Heart right ventricle (tissue), 16 donors: ENCODE data around the gene ARPC4. TPM values are rescaled to one million over a fixed set of nuclear protein-coding genes. Genes with fewer than 3 reads are reported as not detected.

Source experiments
- ATAC-seq, 8 donors: fragments of 200-7000 bp; cut with Tn5 transposase; one replicate each; pipeline ENCODE4 v1.9.1; 2020; ENCODE audit warnings: mild to moderate bottlenecking in 8 of 8, moderate library complexity in 8 of 8, moderate number of reproducible peaks in 1 of 8
- DNase-seq, 2 donors: peaks; one replicate each; pipeline ENCODE4 v3.0.0-alpha.2; 2020
- H3K27ac ChIP-seq, 10 donors: fragments of 200-600 bp; sonication (generic) in 2 of 10; one replicate each; pipeline versions ENCODE4 v1.5.0 to v1.8.0; 2020 to 2022; ENCODE audit warnings: mild to moderate bottlenecking in 3 of 10
- H3K27me3 ChIP-seq, 7 donors: fragments of 200-600 bp; one replicate each; pipeline ENCODE4 v1.8.0; 2021 to 2022; ENCODE audit warnings: mild to moderate bottlenecking in 2 of 7
- H3K36me3 ChIP-seq, 9 donors: fragments of 200-600 bp; sonication (generic) in 1 of 9; one replicate each; pipeline versions ENCODE4 v1.5.0 to v1.8.0; 2020 to 2022; ENCODE audit warnings: mild to moderate bottlenecking in 2 of 9
- H3K4me1 ChIP-seq, 9 donors: fragments of 200-600 bp; sonication (generic) in 1 of 9; one replicate each; pipeline versions ENCODE4 v1.5.0 to v1.8.0; 2020 to 2022; ENCODE audit warnings: mild to moderate bottlenecking in 4 of 9
- H3K4me3 ChIP-seq, 10 donors: fragments of 200-600 bp; sonication (generic) in 2 of 10; one replicate each; pipeline versions ENCODE4 v1.5.0 to v1.8.0; 2020 to 2022; ENCODE audit warnings: mild to moderate bottlenecking in 7 of 10, moderate library complexity in 2 of 10
- H3K9me3 ChIP-seq, 11 donors: fragments of 200-600 bp in 10 of 11; sonication (generic) in 2 of 11; one replicate each; pipeline versions ENCODE4 v1.5.0 to v1.8.0; 2013 to 2022; ENCODE audit warnings: mild to moderate bottlenecking in 2 of 11, control low read depth in 1 of 11, moderate library complexity in 1 of 11
- CTCF ChIP-seq, 9 donors: fragments of 200-600 bp; sonication (generic) in 2 of 9; IDR thresholded peaks; one replicate each; pipeline versions ENCODE4 v1.5.0 to v1.8.0; 2021 to 2022; ENCODE audit warnings: antibody characterized with exemption in 9 of 9, mild to moderate bottlenecking in 5 of 9, moderate library complexity in 1 of 9
- WGBS, 2 donors: extraction: QIAGEN DNeasy Blood & Tissue Kit; methylation state at CpG; one replicate each; pipeline ENCODE4 v1.1.7; 2013; ENCODE audit warnings: inconsistent platforms in 1 of 2; 5-methylcytosine and 5-hydroxymethylcytosine counted together
- intact Hi-C, 10 donors: fragments of 100-400 bp; cut with DNase I; formaldehyde crosslinking; loops; one replicate each; pipeline versions ENCODE4 v1.11.1 to v1.14.2; 2022
- polyA plus RNA-seq, 2 donors: library from polyadenylated mRNA; stranded (reverse); fragments of 200-250 nt; gene quantifications; one replicate each; pipeline ENCODE4 v1.2.3, GENCODE V29; 2013
- total RNA-seq, 10 donors: library from RNA; stranded (reverse); fragmentation: NEBNext Ultra II Directional in 3 of 10; extraction: Animal tissue kit (Norgen Biotek cat#: 25700) in 3 of 10; gene quantifications; one replicate each; pipeline versions ENCODE4 v1.2.1 to v1.2.4, GENCODE V29; 2021 to 2023
- donor health status: Arrhythmogenic right ventricular cardiomyopathy.
- donor health status: ischemic (EF 13 %, LVEDD 7.1; RV severe dilation, severe dysfunction).
- donor health status: healthy with polysubstance abuse.
- donor health status: DM: no; HTN: yes; CAD: no.
- donor health status: DM: no; HTN: no; CAD: no.
- donor health status: ischemic (EF 25% LVEDD 6.9; RV normal size, moderate dysfunction).
- donor health status: ischemic (EF 25% LVEDD 5.7; RV mildly dilated, moderate dysfunction).
- donor health status: healthy.
- donor health status: DM: yes; HTN: yes; CAD: no.
- donor health status: Ischemic cardiomyopathy.
- donor health status: ischemic (EF 35%, LVEDD 5.7; RV mildly dilated, moderate dysfunction).
- donor health status: nonischemic (EF 11% LVEDD 7.7; RV severe dilation, severe dysfunction).
- donor health status: DM: yes; HTN: yes; CAD: no.
- donor health status: PGD.
- donor health status: ischemic (EF 29% LVEDD 5.4; RV normal size, mild dysfunction).
- donor health status: nonischemic (EF 23%, LVEDD 6.1; RV moderate dilation, normal function).

ARPC4 gene
- total and polyA plus RNA-seq, 12 donors = 27.9 to 111 (median 55.0) TPM

GRCh38 chr3:9776896-9777693, 15.8 kb upstream of the ARPC4 start:
- DNase-seq = no peak
- H3K4me1 ChIP-seq = peaks cover 0 to 55% (median 0%) of the 10 kb centered on the region in 9 donors
- H3K4me3 ChIP-seq = no peak overlapping the region
- H3K9me3 ChIP-seq = no peaks in the 10 kb centered on the region
- WGBS, 2 donors = 70 to 87% methylated on average over 5 of the region's 5 CpGs
- H3K27ac ChIP-seq = peak overlapping the region in 1 of 10 donors; percentile 90
- no peak for TF ChIP-seq CTCF (IDR thresholded peaks at IDR 0.05)
- peaks cover 0 to 27% (median 16%) of the 10 kb centered on the region in 9 donors for H3K36me3 ChIP-seq
- intact Hi-C loops = no loop called here
- H3K27me3 ChIP-seq = no peaks in the 10 kb centered on the region
- no peak for ATAC-seq

DNA sequence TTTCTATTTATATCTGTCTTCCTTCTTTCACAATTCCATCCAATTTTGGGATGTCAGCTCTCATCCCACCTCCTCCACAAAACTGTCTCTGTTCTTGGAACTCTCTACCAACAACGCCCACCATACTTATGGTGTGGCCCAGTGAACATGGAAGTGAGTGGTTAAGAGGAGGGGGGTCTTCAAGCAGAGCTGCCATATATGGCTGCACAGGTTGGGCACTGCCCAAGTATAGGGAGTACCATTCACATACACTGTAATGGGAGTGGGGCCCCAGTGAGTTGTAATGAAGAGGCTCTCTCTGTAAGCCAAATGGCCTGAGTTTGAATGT, 15.2 kb upstream of the ARPC4 start:
- Histone ChIP-seq H3K27ac (peak overlapping the region in 1 of 10 donors; percentile 90), H3K9me3 (no peaks in the 10 kb centered on the region), H3K4me3 (no peak overlapping the region), H3K4me1 (peaks cover 0 to 59% (median 0%) of the 10 kb centered on the region in 9 donors), H3K27me3 (no peaks in the 10 kb centered on the region), H3K36me3 (peaks cover 0 to 32% (median 22%) of the 10 kb centered on the region in 9 donors)
- no peak for ATAC-seq
- no peak for TF ChIP-seq CTCF (IDR thresholded peaks at IDR 0.05)
- intact Hi-C loops = no loop called here
- 91 to 97% methylated on average over 1 of the region's 1 CpG for WGBS, 2 donors
- no peak for DNase-seq

DNA sequence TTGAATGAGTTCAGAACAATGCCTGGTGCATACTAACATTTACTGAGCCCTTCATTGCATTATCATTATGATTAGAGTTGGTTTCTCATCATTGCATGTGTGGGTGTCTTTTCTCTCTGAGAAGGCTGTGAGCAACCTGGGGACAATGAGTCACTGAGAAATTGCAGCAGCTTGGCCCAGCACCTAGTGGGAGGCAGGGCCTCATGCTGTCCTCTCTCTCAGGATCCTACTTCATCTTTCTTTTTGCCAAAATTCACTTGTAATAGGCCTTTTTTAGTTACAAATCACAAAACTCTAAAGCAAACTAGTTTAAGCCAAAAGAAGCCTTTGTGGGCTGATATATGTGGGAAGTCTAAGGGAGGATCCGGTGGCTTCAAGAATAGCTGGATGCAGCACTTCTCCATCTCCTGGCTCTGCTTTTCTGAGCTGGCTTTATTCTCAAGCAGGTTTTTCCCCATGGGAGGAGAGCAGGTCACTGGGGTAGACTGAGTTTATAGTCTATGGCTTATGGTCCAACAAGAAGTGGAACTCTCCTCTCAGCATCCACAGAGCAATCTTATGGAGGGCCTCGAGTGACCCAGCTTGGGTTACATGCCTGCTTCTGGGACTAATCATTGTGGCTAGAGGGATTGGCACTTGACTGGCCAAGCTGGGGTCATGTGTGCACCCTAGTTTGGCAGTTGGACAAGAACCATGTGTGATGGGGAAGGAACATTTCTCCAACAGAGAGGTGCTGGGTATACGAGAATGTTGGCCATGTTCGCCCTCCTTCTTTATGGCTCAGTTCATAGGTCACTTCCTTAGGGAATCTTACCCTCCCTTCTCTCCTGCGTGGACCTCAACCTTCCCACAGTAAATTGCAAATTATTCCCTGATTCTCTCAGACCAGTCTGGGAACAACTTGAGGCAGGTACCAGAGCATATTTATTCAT, 14.5 kb upstream of the ARPC4 start:
- H3K4me1 ChIP-seq = peaks cover 0 to 63% (median 0%) of the 10 kb centered on the region in 9 donors
- DNase-seq (no peak), ATAC-seq (peak in 1 of 8 donors; percentile 55)

More for the DNA sequence above, 14.5 kb upstream of the ARPC4 start:
- Histone ChIP-seq H3K27ac (peak overlapping the region in 1 of 10 donors; percentile 90), H3K27me3 (no peaks in the 10 kb centered on the region), H3K9me3 (no peaks in the 10 kb centered on the region), H3K4me3 (no peak overlapping the region), H3K36me3 (peaks cover 0 to 40% (median 24%) of the 10 kb centered on the region in 9 donors)
- no peak for TF ChIP-seq CTCF (IDR thresholded peaks at IDR 0.05)
- intact Hi-C loops = no loop called here
- 81 to 82% methylated on average over 5 of the region's 5 CpGs for WGBS, 2 donors
